ENCODE results near the gene NRCAM.
"Not testable (repeated sequence)": the region's sequence is repeated elsewhere in the genome, so short reads cannot be mapped to it uniquely, and the experiment has no call there.

NRCAM gene

GRCh38 chr7:108274447-108274846 lies 181.8 kb downstream of the NRCAM start:
- H3K4me1 ChIP-seq (ENCODE audit: control insufficient read depth, insufficient read depth, low read length); H3K36me3 ChIP-seq (ENCODE audit: control insufficient read depth, insufficient read depth, low read length); H3K27ac ChIP-seq (ENCODE audit: low read depth, low read length); H3K9me3 ChIP-seq (ENCODE audit: control insufficient read depth, insufficient read depth, low read depth, low read length); H3K4me3 ChIP-seq (ENCODE audit: low read depth, low read length); H3K27me3 ChIP-seq (ENCODE audit: control insufficient read depth, insufficient read depth, low read length); H3K9ac ChIP-seq (ENCODE audit: low read length): not testable (repeated sequence)

- H3K9me3 ChIP-seq (ENCODE audit: control insufficient read depth, insufficient read depth, low read depth, low read length); H3K27me3 ChIP-seq (ENCODE audit: control insufficient read depth, insufficient read depth, low read length); H3K27ac ChIP-seq (ENCODE audit: low read depth, low read length); H3K4me3 ChIP-seq (ENCODE audit: low read depth, low read length); H3K4me1 ChIP-seq (ENCODE audit: control insufficient read depth, insufficient read depth, low read length); H3K9ac ChIP-seq (ENCODE audit: low read length); H3K36me3 ChIP-seq (ENCODE audit: control insufficient read depth, insufficient read depth, low read length): not testable (repeated sequence)
Measured at GRCh38 chr7:108272891-108273290, 183.3 kb downstream of the NRCAM start.

GRCh38 chr7:108270385-108271015 lies 185.7 kb downstream of the NRCAM start:
- H3K9me3 ChIP-seq (ENCODE audit: control insufficient read depth, insufficient read depth, low read depth, low read length), result no peaks in the 10 kb centered on the region
- H3K27ac ChIP-seq (ENCODE audit: low read depth, low read length), result no peak overlapping the region
- H3K9ac ChIP-seq (ENCODE audit: low read length), result no peak overlapping the region
- H3K4me3 ChIP-seq (ENCODE audit: low read depth, low read length), result no peak overlapping the region
- no peaks in the 10 kb centered on the region for H3K27me3 ChIP-seq (ENCODE audit: control insufficient read depth, insufficient read depth, low read length)
- no peaks in the 10 kb centered on the region for H3K36me3 ChIP-seq (ENCODE audit: control insufficient read depth, insufficient read depth, low read length)
- H3K4me1 ChIP-seq (ENCODE audit: control insufficient read depth, insufficient read depth, low read length), result peaks cover 7% of the 10 kb centered on the region; the same call in 1 of the 2 replicates

- H3K9me3 ChIP-seq (ENCODE audit: control insufficient read depth, insufficient read depth, low read depth, low read length), result no peaks in the 10 kb centered on the region
- H3K9ac ChIP-seq (ENCODE audit: low read length), result no peak overlapping the region
- H3K27me3 ChIP-seq (ENCODE audit: control insufficient read depth, insufficient read depth, low read length), result no peaks in the 10 kb centered on the region
- peaks cover 7% of the 10 kb centered on the region; the same call in 1 of the 2 replicates for H3K4me1 ChIP-seq (ENCODE audit: control insufficient read depth, insufficient read depth, low read length)
- no peak overlapping the region for H3K4me3 ChIP-seq (ENCODE audit: low read depth, low read length)
- no peaks in the 10 kb centered on the region for H3K36me3 ChIP-seq (ENCODE audit: control insufficient read depth, insufficient read depth, low read length)
- H3K27ac ChIP-seq (ENCODE audit: low read depth, low read length), result no peak overlapping the region
Measured at GRCh38 chr7:108268200-108268820, 187.9 kb downstream of the NRCAM start.

- no peak overlapping the region for H3K4me3 ChIP-seq (ENCODE audit: low read depth, low read length)
- H3K9me3 ChIP-seq (ENCODE audit: control insufficient read depth, insufficient read depth, low read depth, low read length), result no peaks in the 10 kb centered on the region
- H3K9ac ChIP-seq (ENCODE audit: low read length), result no peak overlapping the region
- no peaks in the 10 kb centered on the region for H3K36me3 ChIP-seq (ENCODE audit: control insufficient read depth, insufficient read depth, low read length)
- H3K27ac ChIP-seq (ENCODE audit: low read depth, low read length), result no peak overlapping the region
- H3K27me3 ChIP-seq (ENCODE audit: control insufficient read depth, insufficient read depth, low read length), result no peaks in the 10 kb centered on the region
- peaks cover 7% of the 10 kb centered on the region; the same call in 1 of the 2 replicates for H3K4me1 ChIP-seq (ENCODE audit: control insufficient read depth, insufficient read depth, low read length)
Measured at GRCh38 chr7:108267615-108268014, 188.6 kb downstream of the NRCAM start.

GRCh38 chr7:108266491-108266890 lies 189.7 kb downstream of the NRCAM start:
- H3K36me3 ChIP-seq (ENCODE audit: control insufficient read depth, insufficient read depth, low read length), result no peaks in the 10 kb centered on the region
- no peaks in the 10 kb centered on the region for H3K27me3 ChIP-seq (ENCODE audit: control insufficient read depth, insufficient read depth, low read length)
- no peak overlapping the region for H3K9ac ChIP-seq (ENCODE audit: low read length)
- peaks cover 7% of the 10 kb centered on the region; the same call in 1 of the 2 replicates for H3K4me1 ChIP-seq (ENCODE audit: control insufficient read depth, insufficient read depth, low read length)
- H3K4me3 ChIP-seq (ENCODE audit: low read depth, low read length), result no peak overlapping the region
- H3K27ac ChIP-seq (ENCODE audit: low read depth, low read length), result no peak overlapping the region
- no peaks in the 10 kb centered on the region for H3K9me3 ChIP-seq (ENCODE audit: control insufficient read depth, insufficient read depth, low read depth, low read length)

GRCh38 chr7:108266035-108266434 lies 190.2 kb downstream of the NRCAM start:
- Histone ChIP-seq H3K36me3 (ENCODE audit: control insufficient read depth, insufficient read depth, low read length) (no peaks in the 10 kb centered on the region), H3K4me1 (ENCODE audit: control insufficient read depth, insufficient read depth, low read length) (peaks cover 7% of the 10 kb centered on the region; the same call in 1 of the 2 replicates), H3K27me3 (ENCODE audit: control insufficient read depth, insufficient read depth, low read length) (no peaks in the 10 kb centered on the region), H3K4me3 (ENCODE audit: low read depth, low read length) (no peak overlapping the region), H3K9me3 (ENCODE audit: control insufficient read depth, insufficient read depth, low read depth, low read length) (no peaks in the 10 kb centered on the region), H3K27ac (ENCODE audit: low read depth, low read length) (no peak overlapping the region), H3K9ac (ENCODE audit: low read length) (no peak overlapping the region)

- Histone ChIP-seq H3K9ac (ENCODE audit: low read length) (no peak overlapping the region), H3K27ac (ENCODE audit: low read depth, low read length) (no peak overlapping the region), H3K27me3 (ENCODE audit: control insufficient read depth, insufficient read depth, low read length) (no peaks in the 10 kb centered on the region), H3K4me3 (ENCODE audit: low read depth, low read length) (no peak overlapping the region), H3K9me3 (ENCODE audit: control insufficient read depth, insufficient read depth, low read depth, low read length) (no peaks in the 10 kb centered on the region), H3K36me3 (ENCODE audit: control insufficient read depth, insufficient read depth, low read length) (no peaks in the 10 kb centered on the region), H3K4me1 (ENCODE audit: control insufficient read depth, insufficient read depth, low read length) (peaks cover 7% of the 10 kb centered on the region; the same call in 1 of the 2 replicates)
Measured at GRCh38 chr7:108265007-108265406, 191.2 kb downstream of the NRCAM start.

- no peak overlapping the region for H3K4me3 ChIP-seq (ENCODE audit: low read depth, low read length)
- no peak overlapping the region for H3K27ac ChIP-seq (ENCODE audit: low read depth, low read length)
- peaks cover 7% of the 10 kb centered on the region; the same call in 1 of the 2 replicates for H3K9me3 ChIP-seq (ENCODE audit: control insufficient read depth, insufficient read depth, low read depth, low read length)
- no peak overlapping the region for H3K9ac ChIP-seq (ENCODE audit: low read length)
- H3K36me3 ChIP-seq (ENCODE audit: control insufficient read depth, insufficient read depth, low read length), result no peaks in the 10 kb centered on the region
- H3K27me3 ChIP-seq (ENCODE audit: control insufficient read depth, insufficient read depth, low read length), result no peaks in the 10 kb centered on the region
- H3K4me1 ChIP-seq (ENCODE audit: control insufficient read depth, insufficient read depth, low read length), result no peaks in the 10 kb centered on the region
Measured at GRCh38 chr7:108263425-108263824, 192.8 kb downstream of the NRCAM start.

GRCh38 chr7:108261560-108262255 lies 194.5 kb downstream of the NRCAM start:
- H3K27me3 ChIP-seq (ENCODE audit: control insufficient read depth, insufficient read depth, low read length), result no peaks in the 10 kb centered on the region
- H3K9me3 ChIP-seq (ENCODE audit: control insufficient read depth, insufficient read depth, low read depth, low read length), result peaks cover 7% of the 10 kb centered on the region; the same call in 1 of the 2 replicates
- no peaks in the 10 kb centered on the region for H3K36me3 ChIP-seq (ENCODE audit: control insufficient read depth, insufficient read depth, low read length)
- no peak overlapping the region for H3K4me3 ChIP-seq (ENCODE audit: low read depth, low read length)
- no peaks in the 10 kb centered on the region for H3K4me1 ChIP-seq (ENCODE audit: control insufficient read depth, insufficient read depth, low read length)
- no peak overlapping the region for H3K27ac ChIP-seq (ENCODE audit: low read depth, low read length)
- no peak overlapping the region for H3K9ac ChIP-seq (ENCODE audit: low read length)

GRCh38 chr7:108259447-108259846 lies 196.8 kb downstream of the NRCAM start:
- H3K9me3 ChIP-seq (ENCODE audit: control insufficient read depth, insufficient read depth, low read depth, low read length); H3K9ac ChIP-seq (ENCODE audit: low read length); H3K4me1 ChIP-seq (ENCODE audit: control insufficient read depth, insufficient read depth, low read length); H3K27ac ChIP-seq (ENCODE audit: low read depth, low read length); H3K27me3 ChIP-seq (ENCODE audit: control insufficient read depth, insufficient read depth, low read length); H3K4me3 ChIP-seq (ENCODE audit: low read depth, low read length); H3K36me3 ChIP-seq (ENCODE audit: control insufficient read depth, insufficient read depth, low read length): not testable (repeated sequence)
